ENCODE data around the gene PATZ1. TPM values are rescaled to one million over a fixed set of nuclear protein-coding genes. Genes with fewer than 3 reads are reported as not detected.

PATZ1 gene
- total and polyA plus RNA-seq, 2 of the 4 experiments (the other 2 are of a cell fraction): 6.5 to 10.5 TPM

Small RNA genes within 50 kb of the gene (microRNA-seq; reads per million reads assigned to microRNA genes)
- gene RNA5SP496 (ENCODE audit: insufficient read depth, insufficient read length) (not detected), gene RNU6-338P (ENCODE audit: insufficient read depth, insufficient read length) (not detected)

Small RNA genes within 50 kb of the gene (small RNA-seq; reads per million reads assigned to genes)
- gene RNA5SP496: 0 reads per million in 5 experiments
- 0 reads per million in 5 experiments for gene RNU6-338P

Other genes starting within 250 kb of the PATZ1 start
- 36.1 and 46.2 TPM in 2 replicates for gene SELENOM, start 238.8 kb downstream of the PATZ1 start, total RNA-seq (2012; rRNA removed)
- 270 and 369 TPM in 2 replicates for gene SELENOM, start 238.8 kb downstream of the PATZ1 start, polyA plus RNA-seq (2012; rRNA removed)
- gene INPP5J, start 223.4 kb downstream of the PATZ1 start, total RNA-seq (2012; rRNA removed): 0.28 and 0.36 TPM in 2 replicates
- gene INPP5J, start 223.4 kb downstream of the PATZ1 start, polyA plus RNA-seq (2012; rRNA removed): 2.0 and 2.2 TPM in 2 replicates
- gene PLA2G3, start 205.8 kb downstream of the PATZ1 start, total RNA-seq (2012; rRNA removed): under 0.01 TPM in 1 of 2 replicates, not detected in the other
- 0.07 and 0.12 TPM in 2 replicates for gene PLA2G3, start 205.8 kb downstream of the PATZ1 start, polyA plus RNA-seq (2012; rRNA removed)
- 30.3 and 34.2 TPM in 2 replicates for gene RNF185, start 186.2 kb downstream of the PATZ1 start, total RNA-seq (2012; rRNA removed)
- gene RNF185, start 186.2 kb downstream of the PATZ1 start, polyA plus RNA-seq (2012; rRNA removed): 33.6 and 38.7 TPM in 2 replicates
- 25.0 and 31.9 TPM in 2 replicates for gene LIMK2, start 134.0 kb downstream of the PATZ1 start, total RNA-seq (2012; rRNA removed)
- 14.0 and 14.5 TPM in 2 replicates for gene LIMK2, start 134.0 kb downstream of the PATZ1 start, polyA plus RNA-seq (2012; rRNA removed)
- gene PIK3IP1, start 53.9 kb downstream of the PATZ1 start, total RNA-seq (2012; rRNA removed): 12.9 and 13.3 TPM in 2 replicates
- gene PIK3IP1, start 53.9 kb downstream of the PATZ1 start, polyA plus RNA-seq (2012; rRNA removed): 16.8 and 17.6 TPM in 2 replicates
- gene DRG1, start 53.3 kb upstream of the PATZ1 start, total RNA-seq (2012; rRNA removed): 141 and 156 TPM in 2 replicates
- 52.7 and 54.8 TPM in 2 replicates for gene DRG1, start 53.3 kb upstream of the PATZ1 start, polyA plus RNA-seq (2012; rRNA removed)
- 14.7 and 16.4 TPM in 2 replicates for gene EIF4ENIF1, start 143.5 kb upstream of the PATZ1 start, total RNA-seq (2012; rRNA removed)
- gene EIF4ENIF1, start 143.5 kb upstream of the PATZ1 start, polyA plus RNA-seq (2012; rRNA removed): 16.0 and 17.2 TPM in 2 replicates
- gene SFI1, start 150.2 kb upstream of the PATZ1 start, total RNA-seq (2012; rRNA removed): 8.9 and 9.9 TPM in 2 replicates
- 12.0 and 12.3 TPM in 2 replicates for gene SFI1, start 150.2 kb upstream of the PATZ1 start, polyA plus RNA-seq (2012; rRNA removed)

Data from IMR-90 (cell line).